ENCODE results near the gene RAB22A. TPM values are rescaled to one million over a fixed set of nuclear protein-coding genes. Genes with fewer than 3 reads are reported as not detected.

Gene RAB22A
- total RNA-seq, 4 donors from 2014 or later = 4.2 to 25.9 (median 20.7) TPM

GRCh38 chr20:58321205-58321604 is 11.7 kb downstream of the RAB22A start:
- Histone ChIP-seq H3K27ac (no peak overlapping the region), H3K4me1 (peaks cover 0 to 7% (median 2%) of the 10 kb centered on the region in 4 donors), H3K36me3 (peaks cover 0 to 8% (median 0%) of the 10 kb centered on the region in 4 donors), H3K9me3 (no peaks in the 10 kb centered on the region), H3K4me3 (no peak overlapping the region), H3K27me3 (no peaks in the 10 kb centered on the region)
- intact Hi-C loops (cut with DNase I; ENCODE audit: low total_unique reads) = no loop called here
- TF ChIP-seq POLR2AphosphoS5 (IDR thresholded peaks at IDR 0.05) (no peak), CTCF (IDR thresholded peaks at IDR 0.05) (no peak), POLR2A (IDR thresholded peaks at IDR 0.05) (no peak), EP300 (IDR thresholded peaks at IDR 0.05; ENCODE audit: low read depth) (no peak)
- in situ Hi-C loops (cut with MboI; ENCODE audit: low pct_ligation_motif_present in 1 of 4, low pct_unique_long_range_greater_than_20kb in 1 of 4, low sequenced_read_pairs in 3 of 4) = loop anchor here in 1 of 4 donors (25.0 kb wide), 1 partner anchor 91 kb away; no protein-coding TSS in a partner anchor
- no peak for DNase-seq
- 83 to 92% methylated on average over 4 of the region's 4 CpGs for WGBS, 2 donors (ENCODE audit: low coverage in 1 of 2)

- 74 to 76% methylated on average over 5 of the region's 5 CpGs for WGBS, 2 donors (ENCODE audit: low coverage in 1 of 2)
Measured at GRCh38 chr20:58322083-58322482, 12.6 kb downstream of the RAB22A start.

GRCh38 chr20:58325912-58326311 is 16.4 kb downstream of the RAB22A start:
- TF ChIP-seq EP300 (IDR thresholded peaks at IDR 0.05; ENCODE audit: low read depth) (no peak), POLR2AphosphoS5 (IDR thresholded peaks at IDR 0.05) (no peak), CTCF (IDR thresholded peaks at IDR 0.05) (no peak), POLR2A (IDR thresholded peaks at IDR 0.05) (no peak)

More at GRCh38 chr20:58322083-58322482, 12.6 kb downstream of the RAB22A start:
- H3K27me3 ChIP-seq = no peaks in the 10 kb centered on the region
- peaks cover 0 to 8% (median 0%) of the 10 kb centered on the region in 4 donors for H3K36me3 ChIP-seq
- H3K9me3 ChIP-seq = no peaks in the 10 kb centered on the region
- no peak overlapping the region for H3K4me3 ChIP-seq
- no peak overlapping the region for H3K27ac ChIP-seq
- intact Hi-C loops (cut with DNase I; ENCODE audit: low total_unique reads) = no loop called here
- H3K4me1 ChIP-seq = peaks cover 0 to 13% (median 2%) of the 10 kb centered on the region in 4 donors
- TF ChIP-seq POLR2A (IDR thresholded peaks at IDR 0.05) (no peak), POLR2AphosphoS5 (IDR thresholded peaks at IDR 0.05) (no peak), CTCF (IDR thresholded peaks at IDR 0.05) (no peak), EP300 (IDR thresholded peaks at IDR 0.05; ENCODE audit: low read depth) (no peak)
- in situ Hi-C loops (cut with MboI; ENCODE audit: low pct_ligation_motif_present in 1 of 4, low pct_unique_long_range_greater_than_20kb in 1 of 4, low sequenced_read_pairs in 3 of 4) = loop anchor here in 1 of 4 donors (25.0 kb wide), 1 partner anchor 90 kb away; no protein-coding TSS in a partner anchor
- DNase-seq = no peak

GRCh38 chr20:58327211-58327610 is 17.7 kb downstream of the RAB22A start:
- 88 to 89% methylated on average over 1 to 2 of the region's 2 CpGs for WGBS, 2 donors (ENCODE audit: low coverage in 1 of 2)
- intact Hi-C loops (cut with DNase I; ENCODE audit: low total_unique reads) = no loop called here
- no peaks in the 10 kb centered on the region for H3K27me3 ChIP-seq
- H3K36me3 ChIP-seq = no peaks in the 10 kb centered on the region
- no peaks in the 10 kb centered on the region for H3K9me3 ChIP-seq
- H3K4me3 ChIP-seq = no peak overlapping the region
- in situ Hi-C loops (cut with MboI; ENCODE audit: low pct_ligation_motif_present in 1 of 4, low pct_unique_long_range_greater_than_20kb in 1 of 4, low sequenced_read_pairs in 3 of 4) = no loop called here
- TF ChIP-seq POLR2A (IDR thresholded peaks at IDR 0.05) (no peak), EP300 (IDR thresholded peaks at IDR 0.05; ENCODE audit: low read depth) (no peak), POLR2AphosphoS5 (IDR thresholded peaks at IDR 0.05) (no peak), CTCF (IDR thresholded peaks at IDR 0.05) (no peak)
- no peak for DNase-seq
- H3K4me1 ChIP-seq = peaks cover 2 to 34% (median 6%) of the 10 kb centered on the region in 4 donors
- no peak overlapping the region for H3K27ac ChIP-seq

More at GRCh38 chr20:58325912-58326311, 16.4 kb downstream of the RAB22A start:
- in situ Hi-C loops (cut with MboI; ENCODE audit: low pct_ligation_motif_present in 1 of 4, low pct_unique_long_range_greater_than_20kb in 1 of 4, low sequenced_read_pairs in 3 of 4) = no loop called here
- intact Hi-C loops (cut with DNase I; ENCODE audit: low total_unique reads) = no loop called here
- Histone ChIP-seq H3K9me3 (no peaks in the 10 kb centered on the region), H3K4me3 (no peak overlapping the region), H3K4me1 (peaks cover 2 to 29% (median 5%) of the 10 kb centered on the region in 4 donors), H3K36me3 (no peaks in the 10 kb centered on the region), H3K27ac (no peak overlapping the region), H3K27me3 (no peaks in the 10 kb centered on the region)
- WGBS, 2 donors (ENCODE audit: low coverage in 1 of 2) = 90 to 94% methylated on average over 2 of the region's 2 CpGs
- no peak for DNase-seq
